Stimulated activated CD8-positive, alpha-beta memory T cell treated with anti-CD3 and anti-CD28 coated beads, Interleukin-12 subunit alpha, Interleukin-12 subunit beta, amount 100 ng/mL, for 4 hours (primary cell): ENCODE measurements around the gene USP26.
"Not testable (repeated sequence)": the region's sequence is repeated elsewhere in the genome, so short reads cannot be mapped to it uniquely, and the experiment has no call there.

ENCODE experiments used
- DNase-seq: peaks from one replicate; pipeline ENCODE4 v3.0.0-alpha.2; 2020; ENCODE audit warnings: low read depth

USP26 gene

GRCh38 chrX:133033010-133033409, 63.9 kb downstream of the USP26 start:
- DNase-seq: no peak

GRCh38 chrX:133018229-133018628, 78.7 kb downstream of the USP26 start:
- no peak for DNase-seq

GRCh38 chrX:133007458-133007857, 89.5 kb downstream of the USP26 start:
- no peak for DNase-seq

- no peak for DNase-seq
Measured at GRCh38 chrX:133005616-133006015, 91.3 kb downstream of the USP26 start.

- no peak for DNase-seq
Measured at GRCh38 chrX:133005042-133005441, 91.9 kb downstream of the USP26 start.

GRCh38 chrX:132999209-132999608, 97.7 kb downstream of the USP26 start:
- no peak for DNase-seq

GRCh38 chrX:132990835-132991234, 106.1 kb downstream of the USP26 start:
- DNase-seq: no peak

GRCh38 chrX:132986556-132986955, 110.4 kb downstream of the USP26 start:
- no peak for DNase-seq

- no peak for DNase-seq
Measured at GRCh38 chrX:132984058-132984650, 112.8 kb downstream of the USP26 start.

- DNase-seq: no peak
Measured at GRCh38 chrX:132983496-132983895, 113.4 kb downstream of the USP26 start.

- DNase-seq: not testable (repeated sequence)
Measured at GRCh38 chrX:132980035-132980434, 116.9 kb downstream of the USP26 start.
